Vagina (tissue), 2 donors: ENCODE measurements around the gene MUC4. TPM values are rescaled to one million over a fixed set of nuclear protein-coding genes. Genes with fewer than 3 reads are reported as not detected.

ENCODE experiments used
- DNase-seq, 2 donors: peaks; one replicate each; pipeline ENCODE4 v3.0.0-alpha.2; 2017; ENCODE audit errors: extremely low spot score in 2 of 2
- H3K27ac ChIP-seq: fragments of 200-600 bp; sonication (generic); one replicate; pipeline ENCODE4 v1.5.1; 2019
- H3K27me3 ChIP-seq: fragments of 200-600 bp; sonication (generic); one replicate; pipeline ENCODE4 v1.5.1; 2019
- H3K36me3 ChIP-seq, 2 donors: fragments of 200-600 bp; sonication (generic); one replicate each; pipeline ENCODE4 v1.5.1; 2017 to 2019
- H3K4me1 ChIP-seq: fragments of 200-600 bp; sonication (generic); one replicate; pipeline ENCODE4 v1.5.1; 2019
- H3K4me3 ChIP-seq, 2 donors: fragments of 200-600 bp; sonication (generic); 1 replicate in 1 of 2; 2 replicates in 1 of 2; pipeline ENCODE4 v1.5.1; 2016 to 2019
- H3K9me3 ChIP-seq: fragments of 200-600 bp; sonication (generic); one replicate; pipeline ENCODE4 v1.5.1; 2019
- POLR2A ChIP-seq, 2 donors: fragments of 450-650 bp; IDR thresholded peaks; one replicate each; pipeline ENCODE4 v1.6.1; 2017; ENCODE audit warnings: antibody characterized with exemption in 2 of 2, mild to moderate bottlenecking in 2 of 2, moderate library complexity in 2 of 2
- POLR2AphosphoS5 ChIP-seq, 2 donors: sonication (generic); formaldehyde crosslinking; IDR thresholded peaks; one replicate each; pipeline ENCODE4 v1.9.0; 2017; ENCODE audit warnings: antibody characterized with exemption in 2 of 2, mild to moderate bottlenecking in 2 of 2, low read depth in 1 of 2; ENCODE audit not compliant: insufficient read depth in 1 of 2
- intact Hi-C: fragments of 100-400 bp; cut with DNase I; formaldehyde crosslinking; loops from one replicate; pipeline ENCODE4 v1.15.1; 2023
- total RNA-seq: library from RNA; depleted of rRNA; stranded (reverse); fragments of >200 nt; gene quantifications from one replicate; pipeline ENCODE4 v1.2.3, GENCODE V29; 2016
- TF ChIP-seq, protein P1 (sequence below), 3 experiments: fragments of 450-650 bp in 2 of 3; fragments of 200-600 bp in 1 of 3; sonication (generic) in 1 of 3; IDR thresholded peaks; one replicate each; pipeline ENCODE4 v1.5.1; 2017 to 2019; ENCODE audit warnings: antibody characterized with exemption in 3 of 3, mild to moderate bottlenecking in 2 of 3, moderate library complexity in 2 of 3

MUC4 gene
- total RNA-seq, 1 donor from 2014 or later, result 36.1 TPM

DNA sequence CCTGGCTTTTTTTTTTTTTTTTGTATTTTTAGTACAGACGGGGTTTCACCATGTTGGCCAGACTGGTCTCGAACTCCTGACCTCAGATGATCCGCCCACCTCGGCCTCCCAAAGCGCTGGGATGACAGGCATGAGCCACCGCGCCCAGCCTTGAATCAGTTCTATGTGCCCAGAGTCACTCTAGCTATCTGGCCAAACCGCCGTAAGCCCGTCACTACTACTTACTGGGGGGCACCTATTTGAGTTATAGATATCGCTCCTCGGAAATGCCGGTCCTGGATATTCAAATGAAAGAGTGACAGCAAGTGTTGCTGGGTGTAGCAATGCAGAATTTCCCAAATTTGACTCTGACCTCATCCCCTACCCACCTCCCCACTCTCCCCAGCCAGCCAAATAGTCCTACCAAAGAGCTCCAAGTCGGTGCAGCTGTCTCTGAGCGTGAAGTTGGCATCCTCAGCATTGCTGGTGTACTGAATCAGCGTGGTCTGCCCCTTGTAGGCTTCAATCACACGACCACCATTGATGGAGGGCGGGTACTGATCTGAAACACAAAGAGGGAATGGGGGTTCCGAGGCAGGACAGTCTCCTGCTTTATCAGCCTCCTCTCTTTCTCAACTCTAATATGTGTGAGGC is 52.9 kb downstream of the MUC4 start:
- Histone ChIP-seq H3K4me3 (no peak overlapping the region), H3K4me1 (peaks cover 5% of the 10 kb centered on the region), H3K27ac (no peak overlapping the region), H3K9me3 (no peaks in the 10 kb centered on the region), H3K36me3 (no peaks in the 10 kb centered on the region), H3K27me3 (no peaks in the 10 kb centered on the region)
- TF ChIP-seq, protein P1, sequence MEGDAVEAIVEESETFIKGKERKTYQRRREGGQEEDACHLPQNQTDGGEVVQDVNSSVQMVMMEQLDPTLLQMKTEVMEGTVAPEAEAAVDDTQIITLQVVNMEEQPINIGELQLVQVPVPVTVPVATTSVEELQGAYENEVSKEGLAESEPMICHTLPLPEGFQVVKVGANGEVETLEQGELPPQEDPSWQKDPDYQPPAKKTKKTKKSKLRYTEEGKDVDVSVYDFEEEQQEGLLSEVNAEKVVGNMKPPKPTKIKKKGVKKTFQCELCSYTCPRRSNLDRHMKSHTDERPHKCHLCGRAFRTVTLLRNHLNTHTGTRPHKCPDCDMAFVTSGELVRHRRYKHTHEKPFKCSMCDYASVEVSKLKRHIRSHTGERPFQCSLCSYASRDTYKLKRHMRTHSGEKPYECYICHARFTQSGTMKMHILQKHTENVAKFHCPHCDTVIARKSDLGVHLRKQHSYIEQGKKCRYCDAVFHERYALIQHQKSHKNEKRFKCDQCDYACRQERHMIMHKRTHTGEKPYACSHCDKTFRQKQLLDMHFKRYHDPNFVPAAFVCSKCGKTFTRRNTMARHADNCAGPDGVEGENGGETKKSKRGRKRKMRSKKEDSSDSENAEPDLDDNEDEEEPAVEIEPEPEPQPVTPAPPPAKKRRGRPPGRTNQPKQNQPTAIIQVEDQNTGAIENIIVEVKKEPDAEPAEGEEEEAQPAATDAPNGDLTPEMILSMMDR (IDR thresholded peaks at IDR 0.05), result no peak
- TF ChIP-seq POLR2A (IDR thresholded peaks at IDR 0.05) (no peak), POLR2AphosphoS5 (IDR thresholded peaks at IDR 0.05; ENCODE audit: insufficient read depth in 1 of 2, low read depth in 1 of 2) (no peak)
- intact Hi-C loops, result no loop called here
- DNase-seq, result no peak

DNA sequence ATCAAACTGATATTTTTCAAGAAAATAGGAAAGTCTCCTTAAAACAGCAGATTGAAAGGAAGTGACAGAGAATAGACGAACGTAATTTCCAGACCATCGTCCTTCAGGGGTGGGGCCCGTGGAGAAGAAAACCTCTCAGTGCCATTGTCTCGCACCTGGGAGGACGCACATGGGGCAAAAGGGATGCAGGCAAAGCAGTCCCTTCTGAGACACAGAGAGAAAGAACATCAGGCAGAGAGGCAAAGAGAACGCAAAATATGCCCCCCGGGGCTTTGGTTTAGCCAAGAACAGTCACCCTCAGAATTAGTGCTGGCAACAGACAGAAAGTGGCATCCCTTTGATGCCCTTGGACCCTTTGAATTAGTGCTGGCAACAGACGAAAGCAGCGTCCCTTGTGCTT is 53.9 kb downstream of the MUC4 start:
- peaks cover 5% of the 10 kb centered on the region for H3K4me1 ChIP-seq
- no peaks in the 10 kb centered on the region for H3K9me3 ChIP-seq
- no peaks in the 10 kb centered on the region for H3K27me3 ChIP-seq
- no peak for DNase-seq
- TF ChIP-seq, protein P1 (IDR thresholded peaks at IDR 0.05), result no peak
- TF ChIP-seq POLR2AphosphoS5 (IDR thresholded peaks at IDR 0.05; ENCODE audit: insufficient read depth in 1 of 2, low read depth in 1 of 2), result no peak
- no peak for TF ChIP-seq POLR2A (IDR thresholded peaks at IDR 0.05)
- no peak overlapping the region for H3K4me3 ChIP-seq
- H3K27ac ChIP-seq, result no peak overlapping the region
- no peaks in the 10 kb centered on the region for H3K36me3 ChIP-seq
- intact Hi-C loops, result no loop called here

DNA sequence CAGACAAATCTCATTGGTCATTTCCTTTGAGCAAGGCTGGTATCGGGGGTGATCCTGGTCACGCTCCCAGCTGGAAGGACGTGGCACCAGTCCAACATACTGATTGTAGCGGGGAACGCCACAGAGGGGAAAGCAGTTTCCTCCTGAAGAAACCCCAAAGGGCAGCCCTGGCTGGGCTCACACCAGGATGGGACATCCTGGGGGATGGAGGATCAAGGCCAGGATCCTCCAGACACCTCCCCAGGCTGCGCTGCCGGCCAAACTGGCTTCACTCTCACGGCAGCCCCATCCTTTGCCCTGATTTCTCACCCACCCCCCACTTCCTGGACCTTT is 54.3 kb downstream of the MUC4 start:
- Histone ChIP-seq H3K36me3 (no peaks in the 10 kb centered on the region), H3K4me1 (peaks cover 5% of the 10 kb centered on the region), H3K4me3 (no peak overlapping the region), H3K27me3 (no peaks in the 10 kb centered on the region), H3K27ac (no peak overlapping the region), H3K9me3 (no peaks in the 10 kb centered on the region)
- intact Hi-C loops, result no loop called here
- no peak for DNase-seq
- TF ChIP-seq POLR2A (IDR thresholded peaks at IDR 0.05) (no peak), POLR2AphosphoS5 (IDR thresholded peaks at IDR 0.05; ENCODE audit: insufficient read depth in 1 of 2, low read depth in 1 of 2) (no peak)
- TF ChIP-seq, protein P1 (IDR thresholded peaks at IDR 0.05), result no peak

DNA sequence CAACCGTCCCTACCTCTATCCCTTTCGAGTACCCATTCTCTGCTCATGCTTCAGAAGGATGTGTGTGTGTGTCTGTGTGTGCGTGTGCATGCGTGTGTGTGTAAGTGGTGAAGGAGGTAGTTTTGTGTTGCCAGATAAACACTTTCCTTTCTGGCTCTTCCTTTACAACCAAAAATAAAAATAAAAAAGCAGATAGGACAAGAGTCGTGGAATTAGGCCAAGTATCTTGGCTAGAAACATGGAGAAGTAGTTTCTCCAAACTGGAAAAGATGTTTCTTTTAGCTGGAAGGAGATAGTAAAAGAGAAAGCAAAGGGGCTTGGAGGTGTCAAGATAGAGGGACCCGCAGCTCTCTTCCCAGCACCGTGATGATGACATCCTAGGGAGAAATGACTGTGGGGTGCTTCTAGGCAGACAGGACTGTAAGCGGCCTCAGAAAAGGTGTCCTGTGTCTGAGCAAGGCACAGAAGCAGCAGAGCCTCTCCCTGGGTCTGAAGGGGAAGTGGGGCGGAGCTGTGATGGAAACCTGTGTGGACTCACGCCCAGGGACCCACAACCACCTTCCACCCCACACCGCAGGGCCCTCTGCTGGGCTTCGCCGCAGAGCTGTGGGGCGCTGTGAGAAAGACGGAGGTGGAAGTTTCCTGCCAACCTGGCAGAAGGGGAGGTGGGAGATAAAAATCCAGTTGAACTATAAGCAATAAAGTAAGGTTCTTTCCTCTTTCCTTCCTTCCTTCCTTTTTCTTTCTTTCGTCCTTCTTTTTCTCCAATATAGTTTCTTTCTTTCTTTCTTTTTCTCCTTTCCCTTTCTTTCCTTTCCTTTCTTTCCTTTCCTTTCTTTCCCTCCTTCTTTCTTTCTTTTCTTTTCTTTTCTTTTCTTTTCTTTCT is 55.7 kb downstream of the MUC4 start:
- Histone ChIP-seq H3K9me3 (no peaks in the 10 kb centered on the region), H3K4me3 (no peak overlapping the region), H3K27me3 (no peaks in the 10 kb centered on the region), H3K27ac (no peak overlapping the region), H3K4me1 (no peaks in the 10 kb centered on the region), H3K36me3 (no peaks in the 10 kb centered on the region)
- TF ChIP-seq, protein P1 (IDR thresholded peaks at IDR 0.05), result no peak
- no peak for TF ChIP-seq POLR2A (IDR thresholded peaks at IDR 0.05)
- no peak for TF ChIP-seq POLR2AphosphoS5 (IDR thresholded peaks at IDR 0.05; ENCODE audit: insufficient read depth in 1 of 2, low read depth in 1 of 2)
- DNase-seq, result no peak
- intact Hi-C loops, result no loop called here

DNA sequence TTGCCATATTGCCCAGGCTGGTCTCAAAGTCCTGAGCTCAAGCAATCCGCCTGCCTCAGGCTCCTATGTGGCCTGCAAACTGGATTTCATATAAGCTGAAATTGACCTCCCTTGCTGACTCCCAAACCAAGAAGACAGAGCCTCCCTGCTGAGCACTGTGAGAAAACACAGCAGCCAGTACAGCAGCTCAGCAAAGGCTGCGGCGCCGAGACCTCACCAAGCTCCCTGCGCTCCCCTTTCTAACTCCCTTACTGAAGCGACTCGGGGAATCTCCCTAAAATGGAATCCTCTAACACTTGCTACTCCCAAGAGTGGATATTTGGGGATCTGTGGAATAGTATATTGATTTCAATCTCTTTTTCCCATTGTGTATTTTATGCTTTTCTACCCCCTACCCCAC is 56.3 kb downstream of the MUC4 start:
- Histone ChIP-seq H3K27ac (no peak overlapping the region), H3K36me3 (no peaks in the 10 kb centered on the region), H3K9me3 (no peaks in the 10 kb centered on the region), H3K4me3 (no peak overlapping the region), H3K4me1 (no peaks in the 10 kb centered on the region), H3K27me3 (no peaks in the 10 kb centered on the region)
- intact Hi-C loops, result no loop called here
- DNase-seq, result no peak
- TF ChIP-seq POLR2AphosphoS5 (IDR thresholded peaks at IDR 0.05; ENCODE audit: insufficient read depth in 1 of 2, low read depth in 1 of 2), result no peak
- no peak for TF ChIP-seq POLR2A (IDR thresholded peaks at IDR 0.05)
- TF ChIP-seq, protein P1 (IDR thresholded peaks at IDR 0.05), result no peak
